HG03378 (cell line): ENCODE measurements around the gene HMCN2.

Experiments
- ATAC-seq: cut with Tn5 transposase; IDR thresholded peaks from one replicate; pipeline ENCODE4 v1.9.1; 2021; ENCODE audit warnings: mild to moderate bottlenecking, moderate library complexity; ENCODE audit not compliant: unreplicated experiment

The HMCN2 gene

DNA sequence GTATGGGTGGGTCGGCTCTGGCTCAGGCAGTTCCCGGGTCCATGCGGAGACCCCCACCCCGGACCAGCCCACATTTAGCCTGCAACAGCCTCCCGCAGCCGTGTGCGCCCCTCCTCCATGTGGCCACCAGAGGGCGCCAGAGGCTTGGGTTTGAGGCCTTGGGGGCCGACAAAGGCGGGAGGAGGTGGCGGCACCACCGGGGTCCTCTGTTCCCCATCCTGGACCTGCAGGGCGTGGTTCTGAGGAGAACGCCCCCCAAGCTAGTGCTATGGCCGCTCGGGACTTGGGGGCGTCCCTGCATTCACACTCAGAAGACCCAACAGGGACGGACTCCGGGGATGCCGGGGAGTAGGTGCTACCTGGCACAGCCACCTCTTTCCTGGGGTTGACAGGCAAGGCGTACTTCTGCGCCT lies 195.7 kb downstream of the HMCN2 start:
- no peak for ATAC-seq

- ATAC-seq: no peak
Measured at GRCh38 chr9:130461731-130462130, 196.2 kb downstream of the HMCN2 start.

DNA sequence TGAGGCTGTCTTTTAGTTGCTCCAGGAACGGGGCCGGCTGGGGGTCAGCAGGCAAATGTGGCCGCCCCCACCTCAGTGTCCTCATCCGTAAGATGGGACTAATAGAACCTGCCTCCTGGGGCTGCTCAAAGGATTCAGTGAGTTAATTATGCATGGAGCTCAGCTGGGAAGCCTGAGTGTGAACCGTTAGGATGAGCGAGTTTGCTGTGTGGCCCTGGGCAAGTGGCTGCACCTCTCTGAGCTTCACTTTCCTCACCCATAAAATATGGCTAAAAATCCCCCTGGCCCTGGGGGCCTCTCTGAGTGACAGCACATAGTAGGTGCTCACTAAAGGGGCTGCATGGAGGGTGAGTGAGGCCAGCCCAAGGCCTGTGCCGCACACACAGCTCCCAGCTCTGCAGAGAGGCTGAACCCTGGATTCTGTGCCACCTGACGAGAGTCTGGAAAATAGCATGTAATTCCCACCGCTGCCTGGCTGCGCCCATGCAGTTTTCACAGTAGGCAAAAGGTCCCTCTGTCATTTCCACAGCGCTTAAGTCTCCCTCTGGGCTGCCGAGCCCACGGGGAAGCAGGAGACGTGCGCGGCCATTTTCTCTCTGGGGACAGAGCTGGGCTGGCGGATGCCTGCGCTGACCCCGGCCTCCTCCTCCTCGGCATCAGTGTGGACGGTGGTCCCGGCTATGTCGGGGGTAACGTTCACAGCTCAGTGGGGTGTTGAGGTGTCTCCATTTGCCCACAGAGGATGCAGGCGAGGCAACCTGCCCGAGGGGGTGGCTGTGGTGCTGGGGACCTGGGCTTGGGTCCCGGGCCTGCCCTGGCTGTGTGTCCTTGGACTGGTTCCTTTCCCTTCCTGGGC lies 197.4 kb downstream of the HMCN2 start:
- no peak for ATAC-seq

DNA sequence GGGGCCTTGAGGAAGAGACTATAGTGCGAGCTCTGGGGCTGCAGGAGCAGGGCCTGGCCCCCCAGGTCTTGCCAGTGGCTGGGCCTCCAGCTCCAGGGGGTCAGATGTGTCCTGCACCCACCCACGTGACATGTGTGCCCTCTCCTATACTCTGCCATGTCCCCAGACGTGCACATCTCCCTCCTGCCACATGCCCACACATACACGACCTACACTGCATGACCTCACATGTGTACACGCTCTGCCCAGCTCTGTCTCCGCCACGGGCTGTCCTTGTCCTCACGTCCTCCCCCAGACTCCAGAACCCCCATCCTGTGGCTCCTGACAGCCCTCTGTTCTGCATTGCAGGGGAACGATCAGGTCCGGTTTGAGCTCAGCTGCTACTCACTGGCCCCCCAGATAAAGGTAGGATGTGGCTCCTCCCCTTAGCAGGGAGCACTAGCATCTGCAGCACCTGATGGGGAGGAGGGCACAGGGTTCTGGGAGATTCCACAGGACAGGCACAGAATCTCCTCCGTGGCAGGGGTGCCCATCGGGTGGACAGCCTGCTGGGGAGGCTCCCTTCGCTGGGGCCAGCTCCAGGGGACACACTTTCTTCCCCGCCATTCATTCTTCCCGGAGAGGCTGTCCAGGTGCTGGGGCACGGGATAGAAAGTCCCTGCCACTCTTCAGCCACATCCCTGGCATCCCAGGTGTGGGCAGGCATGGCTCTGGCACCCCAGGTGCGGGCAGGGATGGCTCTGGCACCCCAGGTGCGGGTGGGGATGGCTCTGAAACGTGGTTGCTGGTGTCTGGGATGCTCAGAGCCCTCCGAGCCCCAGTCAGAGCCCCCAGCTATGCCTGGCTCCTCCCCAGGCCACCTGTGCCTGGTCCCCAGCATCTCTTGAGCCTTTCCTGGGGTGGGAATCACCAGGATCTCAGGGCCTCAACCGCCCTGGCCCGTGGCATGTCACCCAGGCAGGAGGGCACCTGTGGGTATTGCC lies 198.5 kb downstream of the HMCN2 start:
- ATAC-seq: no peak

- no peak for ATAC-seq
Measured at GRCh38 chr9:130465383-130466096, 200.0 kb downstream of the HMCN2 start.

DNA sequence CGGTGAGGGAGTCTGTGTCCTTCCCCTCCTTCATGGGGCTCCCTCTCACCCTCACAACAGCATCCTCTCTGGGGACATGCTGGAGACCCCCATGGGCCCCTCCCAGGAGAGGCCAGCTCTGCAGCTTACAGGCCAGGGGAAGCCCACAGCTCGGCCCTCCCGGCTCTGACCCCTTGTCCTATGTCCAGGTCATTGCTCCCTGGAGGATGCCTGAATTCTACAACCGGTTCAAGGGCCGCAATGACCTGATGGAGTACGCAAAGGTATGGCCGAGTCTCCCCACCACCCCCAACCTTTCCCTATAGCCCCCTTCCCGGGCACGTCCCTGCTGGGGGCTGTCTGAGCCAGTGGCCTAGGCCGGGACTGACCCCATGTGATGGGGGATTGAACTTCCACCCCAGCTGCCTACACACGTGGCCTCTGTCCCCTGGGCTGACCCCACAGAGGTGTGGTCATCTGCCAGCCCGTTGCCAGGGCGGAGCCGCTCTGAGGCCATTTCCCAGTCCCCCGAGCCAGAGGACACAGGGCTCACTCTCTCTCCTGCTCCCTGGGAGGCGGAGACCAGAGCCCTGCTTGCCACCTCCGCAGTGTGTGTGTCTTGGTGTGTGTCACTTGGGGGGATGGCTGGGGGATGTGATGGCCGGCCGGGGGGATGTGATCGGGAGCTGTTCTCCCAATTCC lies 201.1 kb downstream of the HMCN2 start:
- ATAC-seq: no peak

DNA sequence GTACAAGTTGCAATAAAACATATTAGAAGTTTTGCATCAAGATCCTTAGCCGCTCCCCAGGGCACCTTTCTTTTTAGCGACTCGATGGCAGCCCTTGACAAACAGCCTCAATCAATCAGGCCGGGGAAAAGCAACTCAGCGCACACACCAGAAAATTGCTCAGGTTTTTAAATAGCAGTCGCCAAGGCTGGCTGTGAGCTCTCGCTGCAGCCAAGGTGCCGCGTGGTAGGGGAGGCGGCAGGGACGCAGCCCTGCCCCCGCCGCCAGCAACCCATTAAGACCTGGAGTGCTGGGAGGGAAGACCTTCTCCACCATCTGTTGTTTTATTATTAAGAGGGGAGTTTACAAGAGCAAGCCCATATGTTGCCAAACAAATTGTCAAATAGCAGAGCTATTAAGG lies 201.8 kb downstream of the HMCN2 start:
- ATAC-seq: no peak

DNA sequence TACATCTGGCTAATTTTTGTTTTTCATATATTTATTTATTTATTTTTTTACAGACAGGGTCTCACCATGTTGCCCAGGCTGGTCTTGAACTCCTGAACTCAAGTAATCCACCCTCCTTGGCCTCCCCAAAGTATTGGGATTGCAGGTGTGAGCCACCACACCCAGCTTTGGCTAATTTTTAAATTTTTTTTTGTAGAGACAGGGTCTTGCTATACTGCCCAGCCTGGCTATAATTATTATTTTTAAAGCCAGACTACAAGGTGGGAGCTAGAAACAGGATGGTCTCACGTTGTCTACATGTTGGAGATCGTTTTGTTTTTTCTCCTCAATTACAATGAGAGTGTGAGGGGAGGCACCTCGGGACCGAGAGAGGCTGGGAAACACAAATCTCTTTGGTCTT lies 203.0 kb downstream of the HMCN2 start:
- no peak for ATAC-seq

DNA sequence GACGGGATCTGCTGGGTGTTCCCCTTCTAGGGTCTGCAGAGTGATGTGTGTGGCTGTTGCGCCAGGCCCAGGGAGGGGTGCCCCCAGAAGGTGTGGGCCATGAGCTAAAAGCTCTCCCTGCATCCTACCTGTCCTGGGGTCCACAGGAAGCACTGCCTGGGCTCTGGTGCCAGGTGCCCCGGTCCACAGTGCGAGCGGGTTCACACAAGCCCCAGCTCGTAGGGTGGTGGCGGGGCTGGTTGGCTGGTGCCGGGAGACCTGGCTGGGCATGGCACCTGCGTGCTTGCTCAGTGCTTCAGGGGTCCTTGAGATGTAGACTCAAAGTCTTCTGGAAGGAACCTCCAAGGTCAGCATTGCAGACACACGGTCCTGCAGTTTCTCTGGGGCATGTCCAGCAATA lies 204.7 kb downstream of the HMCN2 start:
- no peak for ATAC-seq

- ATAC-seq: no peak
Measured at GRCh38 chr9:130470950-130471349, 205.4 kb downstream of the HMCN2 start.

GRCh38 chr9:130471411-130472183 lies 206.0 kb downstream of the HMCN2 start:
- ATAC-seq: no peak

GRCh38 chr9:130472184-130472705 lies 206.7 kb downstream of the HMCN2 start:
- ATAC-seq: no peak

- ATAC-seq: no peak
Measured at GRCh38 chr9:130473009-130473408, 207.4 kb downstream of the HMCN2 start.

- ATAC-seq: no peak
Measured at GRCh38 chr9:130473566-130473965, 208.0 kb downstream of the HMCN2 start.

DNA sequence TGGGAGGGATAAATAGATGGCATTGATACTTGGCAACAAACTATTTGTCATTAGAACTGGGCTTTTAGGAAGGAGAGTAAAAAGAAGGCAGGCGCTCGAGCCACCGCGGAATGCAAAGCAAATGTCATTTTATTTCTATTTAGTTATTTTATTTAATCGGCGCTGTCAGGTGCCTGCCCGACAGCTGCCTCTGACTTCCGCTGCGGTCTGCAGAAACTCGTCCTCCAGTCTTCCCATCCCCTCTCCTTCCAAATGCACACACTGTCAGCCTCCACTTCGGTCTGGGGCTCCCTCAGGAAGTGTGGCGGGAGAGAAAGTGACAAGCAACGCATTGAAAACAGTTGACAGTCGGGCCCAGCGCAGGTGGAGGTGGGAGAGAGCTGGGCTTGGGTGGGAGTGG lies 208.5 kb downstream of the HMCN2 start:
- no peak for ATAC-seq

- ATAC-seq: no peak
Measured at GRCh38 chr9:130476151-130476730, 210.7 kb downstream of the HMCN2 start.

GRCh38 chr9:130477564-130477963 lies 212.0 kb downstream of the HMCN2 start:
- ATAC-seq: no peak

- no peak for ATAC-seq
Measured at GRCh38 chr9:130478152-130478551, 212.6 kb downstream of the HMCN2 start.
